H54 (cell line): ENCODE data around the gene SPINT1.

Experiments used
- DNase-seq: peaks from one replicate; pipeline ENCODE4 v3.0.0; 2011; ENCODE audit warnings: low spot score, mixed read lengths; ENCODE audit not compliant: insufficient read length
- FAIRE-seq: peaks from 3 replicates; lab custom pipeline; 2011; peaks lifted over from hg19 to GRCh38; lab: Jason Lieb, UNC
- POLR2A ChIP-seq: IDR thresholded peaks from 2 replicates; pipeline ENCODE4 v1.6.1; 2011; ENCODE audit warnings: low read depth, mild to moderate bottlenecking, low read length

SPINT1 gene

DNA sequence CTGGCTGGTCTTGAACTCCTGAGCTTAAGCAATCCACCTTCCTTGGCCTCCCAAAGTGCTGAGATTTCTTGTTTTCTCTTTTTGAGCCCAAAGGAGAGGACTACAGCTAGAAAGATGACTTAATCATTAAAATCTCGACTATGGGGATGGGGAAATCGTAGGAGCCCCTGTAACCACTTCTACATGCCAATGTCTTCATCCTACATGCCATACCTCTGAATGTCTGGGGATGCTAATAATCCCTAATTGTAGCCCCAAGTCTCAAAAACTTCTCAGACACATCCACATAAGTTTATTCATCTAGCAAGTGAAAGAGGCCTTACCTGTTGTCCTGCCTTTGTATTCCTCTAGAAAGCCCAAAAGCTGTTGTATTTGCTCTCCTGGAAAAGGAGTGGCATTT lies 33.8 kb downstream of the SPINT1 start:
- TF ChIP-seq POLR2A = no peak
- DNase-seq (no peak), FAIRE-seq (no peak)

DNA sequence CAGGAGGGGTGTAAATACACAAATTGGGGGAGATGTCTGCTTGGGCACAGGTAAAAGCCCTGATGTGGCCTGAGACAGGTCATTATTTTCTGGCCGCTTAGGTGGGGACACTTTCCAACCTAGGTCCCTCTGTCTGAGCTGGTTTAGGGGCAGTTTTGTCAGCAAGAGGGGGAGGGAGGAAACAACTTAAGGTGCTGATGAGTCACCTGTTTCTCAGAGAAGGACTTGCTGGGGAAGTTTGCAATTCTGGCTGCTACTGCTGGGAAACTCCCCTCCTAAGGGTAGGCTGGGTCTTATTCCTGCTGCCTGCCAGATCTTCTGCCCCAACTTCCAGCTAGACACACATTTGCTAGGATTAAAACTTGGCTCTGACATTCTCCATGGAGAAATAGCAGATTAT lies 34.9 kb downstream of the SPINT1 start:
- no peak for TF ChIP-seq POLR2A
- DNase-seq (peak; percentile 74), FAIRE-seq (peak; percentile 87)

DNA sequence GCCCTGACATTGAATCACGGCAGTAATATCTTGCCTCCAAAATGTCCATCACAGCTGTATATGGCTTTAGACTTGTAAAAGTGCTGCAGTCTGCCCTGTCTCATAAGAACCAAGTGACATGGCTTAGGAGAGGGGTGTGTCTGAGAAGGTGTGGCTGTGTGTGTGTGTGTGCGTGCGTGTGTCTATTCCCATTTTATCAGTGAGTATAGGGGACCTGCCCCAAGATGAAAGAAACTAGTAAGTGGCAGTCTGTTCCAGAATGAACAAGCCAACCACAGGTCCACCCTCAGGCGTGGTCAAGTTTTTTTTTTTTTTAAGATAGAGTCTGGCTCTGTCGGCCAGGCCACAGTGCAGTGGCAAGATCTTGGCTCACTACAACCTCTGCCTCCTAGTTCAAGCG lies 35.8 kb downstream of the SPINT1 start:
- no peak for DNase-seq
- no peak for FAIRE-seq
- no peak for TF ChIP-seq POLR2A

DNA sequence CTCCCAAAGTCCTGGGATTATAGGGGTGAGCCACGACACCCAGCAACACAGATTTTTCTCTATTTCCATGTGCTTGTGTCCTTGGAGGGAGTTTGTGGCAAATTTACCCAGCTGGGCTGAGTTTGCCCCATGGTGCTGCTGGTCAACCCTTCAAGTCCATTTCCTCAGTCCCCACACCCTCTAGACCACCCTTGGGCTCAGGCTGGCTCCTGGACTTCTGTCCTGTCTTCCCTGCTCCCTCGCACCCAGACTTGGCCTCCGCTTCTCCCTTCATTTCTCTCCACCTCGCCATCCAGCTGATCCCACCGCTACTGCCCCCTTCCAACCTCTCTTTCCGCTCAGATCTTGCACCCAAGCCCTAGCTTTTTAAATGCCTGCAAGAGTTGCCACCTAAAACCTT lies 37.5 kb downstream of the SPINT1 start:
- no peak for TF ChIP-seq POLR2A
- DNase-seq (no peak), FAIRE-seq (no peak)

DNA sequence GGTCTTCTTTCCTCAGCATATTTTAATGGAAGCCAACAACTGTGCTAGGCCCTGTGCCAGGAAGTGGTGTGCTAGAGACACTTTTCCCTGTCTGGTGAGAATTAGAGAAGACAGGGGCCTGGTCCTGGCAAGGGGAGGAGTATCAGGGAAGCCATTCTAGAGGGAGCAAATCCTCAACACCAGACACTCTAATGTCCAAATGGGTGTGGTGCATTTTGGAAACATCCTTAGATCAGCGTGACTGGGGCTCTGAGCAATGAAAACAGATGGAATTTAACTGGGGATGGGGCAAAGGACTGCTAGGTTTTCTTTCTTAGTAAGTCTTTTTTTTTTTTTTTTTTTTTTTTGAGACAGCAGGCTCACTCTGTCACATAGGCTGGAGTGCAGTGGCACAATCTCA lies 42.7 kb downstream of the SPINT1 start:
- FAIRE-seq = no peak
- TF ChIP-seq POLR2A = no peak
- no peak for DNase-seq

DNA sequence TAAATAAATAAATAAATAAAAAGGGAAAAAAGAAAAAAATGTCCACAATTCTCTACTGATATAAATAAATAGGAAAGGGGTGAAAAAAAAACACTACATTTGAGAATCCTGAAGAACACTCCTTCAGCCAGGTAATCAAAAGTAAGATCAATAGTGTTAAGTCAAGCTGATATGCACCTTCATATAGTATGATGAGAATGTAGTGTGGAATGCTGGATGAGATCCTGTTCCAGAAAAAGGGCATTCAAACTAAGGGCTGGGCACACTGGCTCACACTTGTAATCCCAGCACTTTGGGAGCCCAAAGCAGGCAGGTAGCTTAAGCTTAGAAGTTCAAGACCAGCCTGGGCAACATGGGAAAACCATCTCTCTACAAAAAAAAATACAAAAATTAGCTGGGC lies 45.3 kb downstream of the SPINT1 start:
- no peak for FAIRE-seq
- no peak for DNase-seq
- no peak for TF ChIP-seq POLR2A

DNA sequence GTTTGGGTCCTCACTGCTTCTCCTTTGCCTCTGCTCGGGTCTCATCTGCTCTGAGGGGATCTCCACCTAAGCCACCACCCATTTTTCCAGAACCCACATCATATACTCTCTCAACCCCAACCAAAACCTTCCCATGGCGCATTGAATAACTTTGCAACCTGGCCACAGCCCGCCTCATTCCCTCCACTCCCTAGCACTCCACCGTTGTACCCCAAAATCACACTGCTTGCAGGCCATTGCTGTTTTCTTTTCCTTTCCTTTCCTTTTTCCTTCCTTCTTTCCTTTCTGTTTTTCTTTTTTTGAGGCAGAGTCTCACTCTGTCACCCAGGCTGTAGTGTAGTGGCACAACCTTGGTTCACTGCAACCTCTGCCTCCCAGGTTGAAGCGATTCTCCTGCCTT lies 47.3 kb downstream of the SPINT1 start:
- DNase-seq = no peak
- no peak for FAIRE-seq
- no peak for TF ChIP-seq POLR2A

DNA sequence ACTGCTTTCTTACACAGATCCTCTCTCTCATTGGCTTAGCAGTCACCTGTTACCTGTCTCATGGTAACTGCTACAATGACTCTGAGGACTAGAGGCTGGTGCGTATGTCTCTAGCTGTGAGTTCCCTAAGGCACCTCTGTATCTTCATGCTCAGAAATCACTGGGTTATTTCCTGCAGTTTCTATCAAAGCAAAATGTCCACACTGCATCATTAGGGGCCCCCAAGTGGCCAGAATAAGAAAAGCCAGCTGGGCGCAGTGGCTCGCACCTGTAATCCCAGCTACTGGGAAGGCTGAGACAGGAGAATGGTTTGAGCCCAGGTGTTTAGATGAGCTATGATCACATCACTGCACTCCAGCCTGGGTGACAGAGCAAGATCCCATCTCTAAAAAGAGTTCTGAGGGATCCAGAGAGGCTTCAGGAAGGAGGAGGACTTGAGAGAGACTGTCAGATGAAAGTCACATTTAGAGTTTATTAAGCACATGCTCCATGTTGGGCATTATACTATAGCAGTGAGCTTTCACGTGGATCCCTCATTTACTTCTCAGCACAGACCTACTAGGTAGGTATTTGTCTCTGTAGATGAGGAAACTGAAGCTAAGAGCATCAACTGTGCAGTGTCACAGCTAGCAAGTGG lies 48.1 kb downstream of the SPINT1 start:
- FAIRE-seq = peak; percentile 6
- TF ChIP-seq POLR2A = no peak
- DNase-seq = no peak

DNA sequence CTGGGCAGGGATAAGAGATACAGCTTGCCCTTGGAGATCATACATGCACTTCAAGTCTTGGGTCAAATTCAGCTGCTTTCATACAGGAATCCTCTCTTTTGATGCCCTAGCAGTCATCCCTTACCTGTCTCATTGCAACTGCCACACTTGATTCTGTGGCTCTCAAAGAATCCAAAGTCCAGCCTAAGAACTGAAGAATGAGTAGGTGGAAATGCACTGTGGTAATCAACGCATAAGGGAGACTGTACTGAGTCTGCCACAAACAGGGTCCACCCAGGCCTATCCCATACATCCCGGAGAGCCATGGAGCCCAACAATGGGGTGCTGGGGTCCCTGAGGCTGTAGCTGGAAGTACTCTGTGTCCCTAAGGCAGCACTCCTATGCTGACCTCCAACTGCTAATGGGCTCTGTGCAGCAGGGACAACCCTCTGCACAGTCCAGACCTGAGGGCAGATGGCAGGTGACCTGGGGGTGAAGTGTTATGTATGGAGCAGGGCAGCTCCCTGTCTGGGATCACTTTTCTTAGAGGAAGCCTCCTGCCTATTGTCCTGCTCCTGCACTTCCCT lies 48.7 kb downstream of the SPINT1 start:
- TF ChIP-seq POLR2A = no peak
- DNase-seq = no peak
- FAIRE-seq = no peak

DNA sequence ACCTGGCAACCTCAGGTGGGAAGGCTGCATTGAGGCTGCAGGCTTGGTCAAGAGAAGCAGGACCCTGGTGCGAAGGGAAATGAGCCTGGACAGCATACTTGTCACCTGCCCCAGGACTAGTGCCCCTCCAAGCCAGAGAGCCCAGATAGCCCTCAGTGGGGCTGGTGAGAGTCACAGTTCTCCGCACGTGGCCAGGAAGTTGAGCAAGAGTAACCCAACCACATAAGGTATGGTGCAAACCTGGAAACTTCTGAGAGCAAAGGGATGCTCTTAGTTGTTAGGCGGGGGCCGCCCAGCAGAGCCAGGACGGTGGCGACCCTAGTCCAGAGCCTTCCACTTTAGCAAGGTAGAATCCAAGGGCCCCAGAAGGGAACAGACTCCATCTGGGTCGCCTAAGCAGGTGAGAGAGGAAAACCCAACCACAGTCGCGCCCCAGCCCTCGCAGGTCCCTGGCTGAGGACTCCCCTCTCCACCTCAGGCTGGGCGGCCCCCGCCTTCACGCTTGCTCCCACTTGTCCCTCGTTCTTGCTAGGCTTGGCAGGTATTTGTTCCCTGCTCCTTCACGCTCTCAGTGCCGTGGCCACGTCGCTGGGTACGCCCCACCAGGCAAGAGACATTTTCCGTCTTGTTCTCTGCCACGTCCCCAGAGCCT lies 49.3 kb downstream of the SPINT1 start:
- no peak for FAIRE-seq
- DNase-seq = no peak
- no peak for TF ChIP-seq POLR2A

DNA sequence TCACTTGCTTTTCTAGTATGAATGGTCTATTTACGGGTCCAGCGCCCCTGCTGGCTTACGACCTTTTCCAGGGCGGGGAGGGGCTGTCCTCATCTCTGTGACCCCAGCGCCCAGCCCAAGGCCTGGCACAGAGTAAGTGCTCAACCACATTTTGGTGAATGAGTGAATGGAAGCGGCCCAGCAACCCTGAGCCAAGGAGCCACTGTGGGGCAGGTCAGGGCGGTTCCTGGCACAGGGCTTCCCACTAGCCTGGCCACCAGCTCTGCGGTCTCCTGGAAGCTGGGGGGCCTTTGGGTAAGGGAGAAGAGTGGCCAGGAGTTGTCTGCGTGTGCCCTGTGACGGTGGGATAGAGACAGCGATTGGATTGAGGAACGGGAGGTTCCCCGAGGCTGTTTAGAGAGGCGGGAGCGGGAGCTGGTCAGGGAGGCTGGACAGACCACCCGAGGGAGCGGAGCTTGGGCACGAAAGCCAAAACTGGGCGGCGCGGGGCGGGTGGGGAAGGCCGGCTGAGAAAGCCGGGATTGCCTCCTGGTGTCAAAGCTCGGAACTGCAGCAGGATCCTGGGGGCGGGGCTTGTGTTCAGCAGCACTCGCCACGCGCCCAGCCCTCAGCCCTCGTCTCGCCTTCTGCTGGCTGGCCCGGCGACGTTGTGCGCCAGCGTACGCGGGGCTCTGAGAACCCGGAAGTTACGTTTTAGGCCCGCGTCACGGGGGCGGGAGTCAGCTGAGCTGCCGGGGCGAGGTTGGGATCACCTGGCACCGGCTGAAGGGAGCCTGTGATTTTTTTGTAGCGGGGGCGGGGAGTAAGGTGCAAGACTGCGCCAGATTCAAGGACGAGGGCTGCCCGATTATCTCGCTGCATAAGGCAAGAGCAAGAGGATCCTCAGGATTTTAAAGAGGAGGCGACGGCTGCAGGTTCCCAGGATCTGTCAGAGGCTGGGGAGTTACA lies 50.2 kb downstream of the SPINT1 start, which contains the start of gene VPS18:
TSS of gene VPS18 (plus strand) at position 718 of the 948 bp plus-strand sequence. CDS start 319 bp downstream, outside the sequence.
- TF ChIP-seq POLR2A = peak; percentile 45; the same call in 1 of the 2 replicates
- peak; percentile 87 for FAIRE-seq

DNA sequence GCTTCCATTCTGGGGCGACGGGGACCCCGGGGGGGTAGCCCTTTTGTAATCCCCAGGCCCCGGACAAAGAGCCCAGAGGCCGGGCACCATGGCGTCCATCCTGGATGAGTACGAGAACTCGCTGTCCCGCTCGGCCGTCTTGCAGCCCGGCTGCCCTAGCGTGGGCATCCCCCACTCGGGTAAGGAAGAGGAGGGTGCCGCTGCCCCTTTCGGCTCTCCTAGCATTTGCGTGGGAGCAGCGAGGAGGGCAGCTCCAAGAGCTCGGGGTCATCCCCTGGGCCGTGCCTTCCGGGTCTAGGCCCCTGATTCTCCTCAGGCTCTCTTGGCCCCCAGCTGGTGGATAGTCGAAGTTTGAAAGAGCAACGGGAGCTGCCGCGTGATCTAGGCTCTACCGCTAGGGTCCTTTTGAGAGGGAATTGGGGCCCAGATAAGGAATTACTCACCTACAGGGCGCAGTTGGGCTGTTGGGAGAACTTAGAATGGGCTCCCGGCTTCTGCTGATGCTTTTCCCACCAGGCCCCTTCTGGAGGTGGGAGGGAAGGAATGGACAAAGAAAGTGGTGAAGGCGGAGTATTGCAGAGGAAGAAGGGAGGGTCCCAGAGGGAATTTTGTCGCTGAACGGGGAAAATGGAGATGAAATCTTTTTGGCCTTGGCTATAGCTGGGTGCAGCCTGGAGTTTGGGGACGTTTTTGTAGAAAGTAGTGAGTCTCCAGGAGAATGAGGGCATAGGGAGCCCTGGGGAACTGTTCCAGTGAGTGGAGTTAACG lies 51.0 kb downstream of the SPINT1 start:
- TF ChIP-seq POLR2A = no peak
- DNase-seq = peak; percentile 63
- no peak for FAIRE-seq

More for the DNA sequence above, 50.2 kb downstream of the SPINT1 start, which contains the start of gene VPS18:
- peak; percentile 92 for DNase-seq
